Keratinocyte (primary cell): ENCODE measurements around the gene SRSF4. TPM values are rescaled to one million over a fixed set of nuclear protein-coding genes. Genes with fewer than 3 reads are reported as not detected.

Source experiments
- DNase-seq: peaks from one replicate; pipeline ENCODE4 v3.0.0-alpha.2; 2011; ENCODE audit warnings: low read depth, missing footprints, low spot score
- FAIRE-seq: peaks from 2 replicates; lab custom pipeline; 2011; peaks lifted over from hg19 to GRCh38; lab: Jason Lieb, UNC
- H2AFZ ChIP-seq: 2 replicates; pipeline ENCODE4 v1.6.0; 2012; ENCODE audit warnings: low read length, control low read depth, inconsistent platforms; ENCODE audit not compliant: control insufficient read depth
- H3K27ac ChIP-seq: 2 replicates; pipeline ENCODE4 v1.5.1; 2011; ENCODE audit warnings: low read length; ENCODE audit not compliant: control insufficient read depth, insufficient read depth
- H3K27me3 ChIP-seq: 3 replicates; pipeline ENCODE4 v1.6.0; 2011; ENCODE audit warnings: low read length; ENCODE audit not compliant: control insufficient read depth, insufficient read depth; ENCODE audit errors: extremely low read depth
- H3K36me3 ChIP-seq, 2 experiments: 2 replicates in 1 of 2; 3 replicates in 1 of 2; pipeline ENCODE4 v1.5.1; 2011; ENCODE audit warnings: low read length in 2 of 2, mild to moderate bottlenecking in 1 of 2; ENCODE audit not compliant: control insufficient read depth in 2 of 2, insufficient read depth in 2 of 2; ENCODE audit errors: extremely low read depth in 1 of 2
- H3K4me1 ChIP-seq: 3 replicates; pipeline ENCODE4 v1.5.1; 2011; ENCODE audit warnings: low read length; ENCODE audit not compliant: control insufficient read depth, insufficient read depth; ENCODE audit errors: extremely low read depth
- H3K4me2 ChIP-seq: 3 replicates; pipeline ENCODE4 v1.6.0; 2011; ENCODE audit warnings: low read depth, low read length; ENCODE audit not compliant: control insufficient read depth, insufficient read depth; ENCODE audit errors: extremely low read depth
- H3K4me3 ChIP-seq, 3 experiments: fragments of 200-600 bp in 1 of 3; sonication (generic) in 1 of 3; 2 replicates in 2 of 3; 3 replicates in 1 of 3; pipeline ENCODE4 v1.5.1; 2011 to 2016; ENCODE audit warnings: low read length in 3 of 3, mild to moderate bottlenecking in 3 of 3, control low read depth in 2 of 3, inconsistent platforms in 1 of 3, low read depth in 1 of 3, mixed read lengths in 1 of 3, mixed run types in 1 of 3, moderate library complexity in 1 of 3; ENCODE audit not compliant: control insufficient read depth in 2 of 3, insufficient read depth in 2 of 3; ENCODE audit errors: extremely low read depth in 1 of 3
- H3K79me2 ChIP-seq: 2 replicates; pipeline ENCODE4 v1.6.0; 2012; ENCODE audit warnings: low read length; ENCODE audit not compliant: control insufficient read depth, insufficient read depth
- H3K9ac ChIP-seq: 3 replicates; pipeline ENCODE4 v1.6.0; 2011; ENCODE audit warnings: low read length; ENCODE audit not compliant: control insufficient read depth, insufficient read depth; ENCODE audit errors: extremely low read depth
- H3K9me1 ChIP-seq: 3 replicates; pipeline ENCODE4 v1.6.0; 2011; ENCODE audit warnings: low read length; ENCODE audit not compliant: control insufficient read depth, insufficient read depth; ENCODE audit errors: extremely low read depth
- H3K9me3 ChIP-seq: 2 replicates; pipeline ENCODE4 v1.5.1; 2012; ENCODE audit warnings: low read depth, low read length; ENCODE audit not compliant: control insufficient read depth
- H4K20me1 ChIP-seq: 3 replicates; pipeline ENCODE4 v1.6.0; 2011; ENCODE audit warnings: low read length; ENCODE audit not compliant: control insufficient read depth, insufficient read depth; ENCODE audit errors: extremely low read depth
- EZH2 ChIP-seq: IDR thresholded peaks from one replicate; pipeline ENCODE4 v1.6.1; 2012; ENCODE audit warnings: inconsistent platforms, mild to moderate bottlenecking, low read length, moderate library complexity
- dilution Hi-C: fragments of 300-500 bp; cut with MboI; formaldehyde crosslinking; loops from one replicate; pipeline ENCODE4 v1.7.0; 2020; ENCODE audit warnings: low sequenced_read_pairs; ENCODE audit not compliant: extremely low pct_ligation_motif_present
- polyA plus RNA-seq, 5 experiments: library from polyadenylated mRNA; depleted of rRNA in 3 of 5; stranded (reverse) in 3 of 5; stranded (forward) in 1 of 5; unstranded in 1 of 5; fragments of >200 nt; gene quantifications; 1 replicate in 1 of 5; 2 replicates in 3 of 5; 3 replicates in 1 of 5; pipeline versions ENCODE4 v1.2.1 to v1.2.3, GENCODE V29; 2011 to 2012; ENCODE audit warnings: missing spikeins in 2 of 5, low read depth in 1 of 5, low replicate concordance in 1 of 5
- TF ChIP-seq, protein P1 (sequence below), 3 experiments: IDR thresholded peaks in 1 of 3; conservative IDR thresholded peaks in 1 of 3; optimal IDR thresholded peaks in 1 of 3; 2 replicates in 2 of 3; 3 replicates in 1 of 3; pipeline versions ENCODE3 to v1.5.1; 2011; ENCODE audit warnings: low read length in 3 of 3, mild to moderate bottlenecking in 3 of 3, moderate library complexity in 2 of 3, control low read depth in 1 of 3, inconsistent platforms in 1 of 3; ENCODE audit not compliant: insufficient read depth in 2 of 3; ENCODE audit errors: extremely low read depth in 1 of 3

Gene SRSF4
- polyA plus RNA-seq, 1 donor (not counting 4 experiments of a cell fraction or from before 2014, with no cell fraction given), result 51.0 TPM

DNA sequence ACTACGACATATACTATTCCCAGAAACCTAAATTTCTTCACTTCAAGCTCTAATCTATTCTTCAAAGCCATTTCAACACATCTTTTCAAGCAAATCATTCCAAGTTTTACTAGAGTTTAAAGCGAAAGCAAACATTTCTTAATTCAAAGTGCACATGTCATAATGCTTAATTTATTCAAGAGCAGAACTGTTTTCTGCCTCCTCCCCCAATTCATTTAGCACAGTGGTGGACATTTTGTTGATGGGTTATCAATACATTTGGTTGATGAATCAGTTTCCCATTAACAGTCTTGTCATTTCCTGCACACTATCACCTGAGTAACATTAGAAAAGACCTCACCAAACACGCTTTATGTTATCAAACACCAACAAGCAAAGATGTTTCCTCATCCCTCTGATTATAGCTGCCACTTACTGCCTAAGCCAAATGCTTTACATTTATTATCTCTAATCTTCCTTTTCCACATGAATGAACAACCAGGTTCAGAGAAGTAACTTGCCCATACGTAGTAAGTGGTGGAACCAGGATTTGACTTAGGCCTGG, 2.0 kb downstream of the SRSF4 start:
- peaks cover 31% of the 10 kb centered on the region for H3K4me1 ChIP-seq
- TF ChIP-seq EZH2, result no peak
- TF ChIP-seq, protein P1, sequence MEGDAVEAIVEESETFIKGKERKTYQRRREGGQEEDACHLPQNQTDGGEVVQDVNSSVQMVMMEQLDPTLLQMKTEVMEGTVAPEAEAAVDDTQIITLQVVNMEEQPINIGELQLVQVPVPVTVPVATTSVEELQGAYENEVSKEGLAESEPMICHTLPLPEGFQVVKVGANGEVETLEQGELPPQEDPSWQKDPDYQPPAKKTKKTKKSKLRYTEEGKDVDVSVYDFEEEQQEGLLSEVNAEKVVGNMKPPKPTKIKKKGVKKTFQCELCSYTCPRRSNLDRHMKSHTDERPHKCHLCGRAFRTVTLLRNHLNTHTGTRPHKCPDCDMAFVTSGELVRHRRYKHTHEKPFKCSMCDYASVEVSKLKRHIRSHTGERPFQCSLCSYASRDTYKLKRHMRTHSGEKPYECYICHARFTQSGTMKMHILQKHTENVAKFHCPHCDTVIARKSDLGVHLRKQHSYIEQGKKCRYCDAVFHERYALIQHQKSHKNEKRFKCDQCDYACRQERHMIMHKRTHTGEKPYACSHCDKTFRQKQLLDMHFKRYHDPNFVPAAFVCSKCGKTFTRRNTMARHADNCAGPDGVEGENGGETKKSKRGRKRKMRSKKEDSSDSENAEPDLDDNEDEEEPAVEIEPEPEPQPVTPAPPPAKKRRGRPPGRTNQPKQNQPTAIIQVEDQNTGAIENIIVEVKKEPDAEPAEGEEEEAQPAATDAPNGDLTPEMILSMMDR (optimal IDR thresholded peaks at IDR 0.05 in 1 of 3, IDR thresholded peaks at IDR 0.05 in 1 of 3, conservative IDR thresholded peaks at IDR 0.05 in 1 of 3; ENCODE audit: extremely low read depth in 1 of 3, insufficient read depth in 2 of 3, low read length in 3 of 3), result no peak
- H3K27me3 ChIP-seq, result no peaks in the 10 kb centered on the region
- peaks cover 33% of the 10 kb centered on the region for H4K20me1 ChIP-seq
- no peak overlapping the region for H2AFZ ChIP-seq
- H3K4me3 ChIP-seq, result peak overlapping the region; percentile 86 to 97 (median 90)
- peak overlapping the region; percentile 98 for H3K9ac ChIP-seq
- dilution Hi-C loops, result no loop called here
- H3K27ac ChIP-seq, result peak overlapping the region; percentile 93
- peaks cover 3% of the 10 kb centered on the region for H3K9me1 ChIP-seq
- H3K4me2 ChIP-seq, result peak overlapping the region; percentile 100
- no peaks in the 10 kb centered on the region for H3K9me3 ChIP-seq
- H3K79me2 ChIP-seq, result peaks cover 66% of the 10 kb centered on the region
- peaks cover 3 to 19% of the 10 kb centered on the region in 2 experiments for H3K36me3 ChIP-seq
- FAIRE-seq, result no peak
- DNase-seq, result no peak

DNA sequence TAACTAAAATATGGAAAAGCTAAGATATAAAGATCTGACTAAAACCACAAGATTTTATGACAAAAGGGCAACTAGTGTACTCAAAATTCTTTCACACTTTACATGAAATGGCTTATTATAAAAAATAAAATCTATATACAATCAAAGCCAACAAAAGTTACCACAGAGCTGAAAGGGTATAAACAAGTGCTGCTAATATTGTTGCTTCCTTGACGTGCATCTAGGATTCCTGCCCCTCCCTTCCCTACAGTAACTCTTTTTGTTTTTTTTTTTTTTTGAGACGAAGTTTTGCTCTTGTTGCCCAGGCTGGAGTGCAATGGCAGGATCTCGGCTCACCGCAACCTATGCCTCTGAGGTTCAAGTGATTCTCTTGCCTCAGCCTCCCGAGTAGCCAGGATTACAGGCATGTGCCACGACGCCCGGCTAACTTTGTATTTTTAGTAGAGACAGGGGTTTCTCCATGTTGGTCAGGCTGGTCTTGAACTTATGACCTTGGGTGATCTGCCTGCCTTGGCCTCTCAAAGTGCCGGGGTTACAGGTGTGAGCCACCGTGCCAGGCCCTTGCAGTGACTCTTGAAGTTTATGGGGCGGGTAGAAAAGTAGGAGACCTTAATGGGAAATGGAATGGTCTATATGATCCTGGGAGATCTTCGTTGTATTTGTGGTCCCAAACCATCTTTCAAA, 4.5 kb downstream of the SRSF4 start:
- peaks cover 3% of the 10 kb centered on the region for H3K9me1 ChIP-seq
- TF ChIP-seq, protein P1 (optimal IDR thresholded peaks at IDR 0.05 in 1 of 3, IDR thresholded peaks at IDR 0.05 in 1 of 3, conservative IDR thresholded peaks at IDR 0.05 in 1 of 3; ENCODE audit: extremely low read depth in 1 of 3, insufficient read depth in 2 of 3, low read length in 3 of 3), result no peak
- TF ChIP-seq EZH2, result no peak
- H3K36me3 ChIP-seq, result peaks cover 6 to 19% of the 10 kb centered on the region in 2 experiments
- H3K27me3 ChIP-seq, result no peaks in the 10 kb centered on the region
- H3K79me2 ChIP-seq, result peaks cover 92% of the 10 kb centered on the region
- DNase-seq (no peak), FAIRE-seq (no peak)
- H3K4me2 ChIP-seq, result no peak overlapping the region
- no peaks in the 10 kb centered on the region for H3K9me3 ChIP-seq
- dilution Hi-C loops, result no loop called here
- peaks cover 23% of the 10 kb centered on the region for H3K4me1 ChIP-seq
- H3K4me3 ChIP-seq, result no peak overlapping the region
- no peak overlapping the region for H2AFZ ChIP-seq
- H3K27ac ChIP-seq, result no peak overlapping the region
- H4K20me1 ChIP-seq, result peaks cover 38% of the 10 kb centered on the region
- H3K9ac ChIP-seq, result no peak overlapping the region
